Limb (tissue), 2 donors: ENCODE data around the gene FASN.
"Not testable (repeated sequence)": the region's sequence is repeated elsewhere in the genome, so short reads cannot be mapped to it uniquely, and the experiment has no call there.

ENCODE experiments used
- DNase-seq, 2 donors: peaks; one replicate each; pipeline ENCODE4 v3.0.0-alpha.2; 2016; ENCODE audit errors: extremely low spot score in 2 of 2

The FASN gene

GRCh38 chr17:82043507-82043906, 54.5 kb downstream of the FASN start:
- no peak for DNase-seq

- DNase-seq, result no peak
These were observed 55.4 kb downstream of the FASN start for GRCh38 chr17:82042649-82043048.

DNA sequence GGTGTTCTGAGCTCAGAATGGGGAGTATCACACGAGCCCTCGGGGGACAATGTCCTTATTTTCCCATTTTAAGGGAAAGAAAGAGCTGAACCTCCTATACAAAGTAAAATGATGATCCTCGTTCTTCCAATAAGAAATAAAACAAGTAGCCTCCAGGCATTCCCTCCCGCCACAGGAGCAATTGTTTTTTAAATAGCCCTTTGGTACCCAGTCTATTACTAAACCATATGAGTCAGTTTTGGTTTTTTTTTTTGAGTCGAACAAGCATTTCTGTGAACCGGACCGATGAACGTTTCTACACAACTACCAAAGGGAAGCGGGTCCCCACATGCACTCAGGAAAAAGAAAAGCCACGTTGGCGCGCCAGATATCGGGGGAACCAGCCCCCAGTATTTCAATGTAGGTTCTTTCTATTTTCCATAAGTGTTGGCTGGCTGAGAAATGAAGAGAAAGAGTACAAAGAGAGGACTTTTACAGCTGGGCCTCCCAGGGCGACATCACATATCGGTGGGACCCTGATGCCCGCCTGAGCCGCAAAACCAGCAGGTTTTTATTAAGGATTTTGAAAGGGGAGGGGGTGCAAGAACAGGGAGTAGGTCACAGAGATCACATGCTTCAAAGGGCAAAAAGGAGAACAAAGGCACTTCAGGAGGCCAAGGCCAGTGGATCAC, 56.8 kb downstream of the FASN start:
- DNase-seq, result no peak

- no peak for DNase-seq
These were observed 58.2 kb downstream of the FASN start for GRCh38 chr17:82039695-82040299.

GRCh38 chr17:82038796-82039409, 59.1 kb downstream of the FASN start:
- DNase-seq, result not testable (repeated sequence)

- no peak for DNase-seq
These were observed 60.2 kb downstream of the FASN start for GRCh38 chr17:82037889-82038195.

DNA sequence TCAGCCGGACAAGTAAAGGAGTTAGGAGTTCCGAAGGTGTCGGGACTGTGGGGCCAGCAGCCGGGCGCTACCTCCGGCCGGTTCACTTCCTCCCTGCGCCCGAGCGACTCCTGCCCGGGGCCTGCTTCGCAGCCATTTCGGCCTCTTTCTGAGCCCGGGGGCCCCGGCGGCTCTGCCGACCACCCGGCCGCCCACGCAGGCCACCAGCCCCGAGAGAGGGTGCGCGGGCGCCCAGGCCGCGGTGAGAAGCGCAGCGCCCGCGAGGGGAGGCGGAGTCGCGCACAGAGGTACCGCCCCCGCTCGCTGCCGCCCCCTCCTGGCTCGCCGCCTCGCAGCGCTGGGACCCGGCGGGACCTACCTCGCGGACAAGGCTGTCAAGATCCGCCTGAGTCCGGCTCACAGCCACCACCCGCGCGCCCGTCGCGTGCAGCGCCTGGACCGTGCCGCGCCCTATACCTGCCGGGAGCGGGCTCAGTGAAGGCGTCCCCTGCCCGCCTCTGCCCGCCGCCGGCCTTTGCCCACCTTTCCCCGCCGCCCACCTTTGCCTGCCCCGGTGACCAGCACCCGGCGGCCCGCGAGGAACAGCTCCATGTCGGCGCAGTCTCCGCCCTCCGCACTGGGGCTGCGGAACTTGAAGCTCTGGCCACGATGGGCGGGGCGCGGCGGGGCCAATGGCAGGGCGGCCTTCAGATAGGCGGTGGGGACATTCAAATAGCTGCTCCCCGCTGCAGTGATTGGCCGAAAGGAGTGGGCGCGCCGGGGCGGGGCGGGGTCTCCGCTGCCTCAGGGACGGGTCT, 60.7 kb downstream of the FASN start, which contains the start of gene DCXR:
Gene DCXR (minus strand): TSS at position 606 of the 797 bp plus-strand sequence. CDS start 15 bp downstream, at position 591.
- peak; percentile 93 to 96 for DNase-seq

DNA sequence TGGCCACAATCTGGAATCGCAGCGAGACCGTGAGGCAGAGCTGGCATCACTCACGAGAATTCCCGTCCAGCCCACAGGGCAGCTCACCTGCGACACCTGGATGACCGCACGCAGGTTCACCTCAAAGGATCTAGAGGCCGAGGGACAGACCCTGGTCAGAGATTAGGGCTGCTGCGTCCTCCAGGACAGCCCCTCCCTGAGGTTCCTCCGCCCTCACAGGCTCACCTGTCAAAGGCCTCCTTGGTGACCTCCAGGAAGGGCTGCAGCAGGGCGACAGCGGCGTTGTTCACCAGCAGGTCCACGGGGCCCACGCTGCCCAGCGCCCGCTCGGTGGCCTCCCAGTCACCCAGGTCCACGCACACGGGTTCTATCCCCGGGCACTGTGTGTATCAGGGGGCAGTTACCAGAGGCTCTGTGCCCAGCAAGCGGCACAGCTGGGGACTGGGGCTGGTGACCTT, 61.4 kb downstream of the FASN start:
- DNase-seq, result no peak

DNA sequence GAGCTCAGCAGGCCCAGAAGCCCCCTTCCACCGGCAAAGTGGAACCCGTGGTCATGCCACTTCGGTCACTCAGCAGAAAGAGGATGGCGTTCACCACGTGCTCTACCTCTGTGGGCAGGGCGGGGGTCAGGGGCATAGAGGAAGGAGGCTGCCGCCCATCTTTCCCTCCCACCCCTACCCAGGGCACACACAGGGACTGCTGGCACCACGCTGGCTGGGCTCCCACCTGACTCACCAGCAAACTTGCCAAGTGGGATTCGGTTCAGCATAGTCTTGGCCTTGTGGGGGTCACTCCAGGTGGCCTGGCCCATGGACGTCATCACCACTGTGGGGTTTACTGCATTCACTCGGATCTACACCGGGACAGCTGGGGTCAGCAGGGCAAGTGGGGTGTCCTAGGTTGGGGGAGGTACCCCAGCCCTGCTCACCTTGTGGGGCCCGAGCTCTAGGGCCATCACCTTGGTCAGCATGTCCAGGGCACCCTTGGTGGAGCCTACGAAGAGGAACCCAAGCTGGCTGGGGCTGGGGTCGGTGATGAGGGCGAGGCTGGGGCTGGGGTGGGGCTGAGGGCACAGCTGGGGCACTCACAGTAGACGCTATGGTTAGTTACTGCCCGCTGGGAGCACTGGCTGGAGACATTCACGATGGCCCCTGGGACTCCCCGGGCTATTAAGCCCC, 61.9 kb downstream of the FASN start:
- DNase-seq, result no peak

DNA sequence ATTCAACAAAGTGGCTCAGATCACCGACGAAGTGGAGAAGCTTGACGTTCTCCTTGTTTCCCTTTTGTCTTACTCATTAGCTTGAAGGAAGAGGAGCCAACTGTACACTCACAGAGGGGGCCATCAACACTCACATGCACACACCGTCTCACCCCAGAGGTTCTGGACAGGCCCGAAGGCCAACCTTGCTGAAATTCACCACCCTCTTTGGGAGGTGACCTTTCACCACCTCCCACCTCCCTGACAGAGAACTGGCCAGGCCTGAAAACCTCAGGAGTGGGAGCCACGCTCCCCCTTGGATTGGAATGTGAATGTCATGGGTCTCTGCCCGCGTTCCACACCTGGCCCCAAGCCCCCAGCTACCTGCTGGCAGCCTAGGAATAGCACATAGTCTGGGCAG, 62.5 kb downstream of the FASN start:
- DNase-seq, result no peak

GRCh38 chr17:82034371-82035011, 63.5 kb downstream of the FASN start:
- no peak for DNase-seq

- no peak for DNase-seq
These were observed 64.5 kb downstream of the FASN start for GRCh38 chr17:82033359-82034085.

DNA sequence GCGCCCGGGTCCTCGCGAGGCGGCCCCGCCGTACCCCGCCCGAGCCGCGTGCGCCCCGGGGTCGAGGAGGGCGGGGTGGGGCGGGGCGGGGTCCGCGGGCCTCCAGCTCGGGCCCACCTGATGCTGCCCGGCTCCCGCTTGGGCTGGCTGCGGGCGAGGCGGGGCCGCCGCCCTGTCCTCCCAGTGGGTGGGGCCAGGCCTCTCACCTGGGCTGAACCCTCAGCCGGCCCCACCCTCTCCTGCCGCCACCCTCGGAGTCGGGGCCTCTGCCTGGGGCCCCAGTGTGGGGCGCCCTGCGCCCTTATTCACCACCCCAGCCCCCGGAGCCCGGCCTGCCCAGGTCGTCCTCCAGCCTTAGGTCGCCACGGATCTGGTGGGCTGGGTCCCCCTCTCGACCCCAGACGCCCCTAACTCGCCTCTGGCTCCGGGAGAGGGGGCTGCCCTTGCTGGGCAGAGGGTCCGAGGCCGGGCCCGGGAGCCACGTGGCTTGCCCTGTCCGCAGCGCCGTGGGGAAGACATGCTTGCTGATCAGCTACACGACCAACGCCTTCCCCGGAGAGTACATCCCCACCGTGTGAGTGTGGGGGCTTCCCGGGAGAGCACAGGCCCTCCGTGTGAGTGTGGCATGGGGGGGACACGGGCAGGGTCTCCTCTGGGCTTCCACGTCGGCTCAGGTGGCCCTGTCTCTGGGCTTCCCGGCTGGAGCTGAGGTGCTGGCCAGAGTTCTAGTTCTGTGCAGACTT, 66.0 kb downstream of the FASN start:
- DNase-seq, result peak in 1 of 2 donors; percentile 59

- DNase-seq, result peak in 1 of 2 donors; percentile 60
These were observed 66.6 kb downstream of the FASN start, which contains the start of gene RAC3 for GRCh38 chr17:82031303-82031884. Gene RAC3 (plus strand): TSS chr17:82031678. CDS start chr17:82031762, 84 bp downstream.

- DNase-seq, result peak; percentile 72 to 90
These were observed 67.3 kb downstream of the FASN start for GRCh38 chr17:82030470-82031302.

DNA sequence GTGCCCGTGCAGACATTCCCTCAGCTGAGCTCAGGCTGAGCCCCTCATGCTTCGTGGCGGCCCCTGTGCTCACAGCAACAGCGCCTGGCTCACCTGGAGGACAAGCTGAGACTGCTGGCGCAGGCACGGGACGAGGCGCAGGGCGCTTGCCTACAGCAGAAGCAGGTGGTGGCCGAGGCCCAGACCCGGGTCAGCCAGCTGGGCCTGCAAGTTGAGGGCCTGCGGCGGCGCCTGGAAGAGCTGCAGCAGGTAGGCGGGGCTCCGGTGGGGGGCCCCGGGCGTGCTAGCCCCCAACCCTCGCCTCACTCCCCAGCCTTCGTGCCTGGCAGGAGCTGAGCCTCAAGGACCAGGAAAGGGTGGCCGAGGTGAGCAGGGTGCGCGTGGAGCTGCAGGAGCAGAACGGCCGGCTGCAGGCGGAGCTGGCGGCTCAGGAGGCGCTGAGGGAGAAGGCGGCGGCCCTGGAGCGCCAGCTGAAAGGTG, 68.0 kb downstream of the FASN start:
- no peak for DNase-seq

DNA sequence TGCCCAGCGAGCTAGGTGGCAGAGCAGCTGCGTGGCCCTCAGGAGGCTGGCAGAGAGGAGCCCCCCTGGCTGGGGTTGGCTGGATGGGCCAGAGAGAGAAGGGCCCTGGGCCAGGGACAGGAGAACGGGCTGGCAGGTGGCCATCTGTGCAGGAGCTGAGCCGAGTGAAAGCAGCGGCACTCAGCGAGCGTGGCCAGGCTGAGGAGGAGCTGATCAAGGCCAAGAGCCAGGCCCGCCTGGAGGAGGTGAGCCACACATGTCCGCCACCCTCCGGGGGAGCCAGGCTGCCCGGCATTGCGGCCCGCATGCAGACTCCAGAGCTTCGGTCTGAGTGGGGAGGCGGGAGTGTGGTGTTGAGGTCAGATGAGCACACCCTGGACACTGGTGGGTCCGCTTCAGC, 68.6 kb downstream of the FASN start:
- no peak for DNase-seq

GRCh38 chr17:82028966-82029365, 69.1 kb downstream of the FASN start:
- DNase-seq, result no peak
